ENCODE measurements around the gene DPM3.

The DPM3 gene

GRCh38 chr1:155175281-155175926 is 35.1 kb upstream of the DPM3 start:
- H3K4me3 ChIP-seq (ENCODE audit: low read depth, low read length): peak overlapping the region; percentile 96
- in situ Hi-C loops (cut with HindIII; ENCODE audit: low sequenced_read_pairs): no loop called here

GRCh38 chr1:155174324-155175280 is 34.3 kb upstream of the DPM3 start:
- in situ Hi-C loops (cut with HindIII; ENCODE audit: low sequenced_read_pairs): no loop called here
- DNase-seq (ENCODE audit: low read depth): no peak

More at GRCh38 chr1:155175281-155175926, 35.1 kb upstream of the DPM3 start:
- no peak for TF ChIP-seq CTCF (IDR thresholded peaks at IDR 0.05; ENCODE audit: low read depth, low read length, missing control alignments)
- DNase-seq (ENCODE audit: low read depth): no peak

GRCh38 chr1:155173478-155174323 is 33.4 kb upstream of the DPM3 start, which contains the start of gene TRIM46:
Gene TRIM46, plus strand, starts transcription at chr1:155173849. Its CDS starts 118 bp downstream, at chr1:155173967.
- H3K4me3 ChIP-seq (ENCODE audit: low read depth, low read length): peak within 1 kb of the TSS; percentile 96
- no peak for TF ChIP-seq CTCF (IDR thresholded peaks at IDR 0.05; ENCODE audit: low read depth, low read length, missing control alignments)
- no peak for DNase-seq (ENCODE audit: low read depth)
- in situ Hi-C loops (cut with HindIII; ENCODE audit: low sequenced_read_pairs): no loop called here

More at GRCh38 chr1:155174324-155175280, 34.3 kb upstream of the DPM3 start:
- no peak for TF ChIP-seq CTCF (IDR thresholded peaks at IDR 0.05; ENCODE audit: low read depth, low read length, missing control alignments)
- H3K4me3 ChIP-seq (ENCODE audit: low read depth, low read length): peak overlapping the region; percentile 96

GRCh38 chr1:155172732-155173477 is 32.6 kb upstream of the DPM3 start, which contains the start of gene KRTCAP2:
Gene KRTCAP2, minus strand, starts transcription at chr1:155173304. Its CDS starts 80 bp downstream, at chr1:155173224.
- peak; percentile 93 for TF ChIP-seq CTCF (IDR thresholded peaks at IDR 0.05; ENCODE audit: low read depth, low read length, missing control alignments)
- DNase-seq (ENCODE audit: low read depth): peak; percentile 91
- in situ Hi-C loops (cut with HindIII; ENCODE audit: low sequenced_read_pairs): no loop called here
- H3K4me3 ChIP-seq (ENCODE audit: low read depth, low read length): peak within 1 kb of the TSS; percentile 96

- in situ Hi-C loops (cut with HindIII; ENCODE audit: low sequenced_read_pairs): no loop called here
- DNase-seq (ENCODE audit: low read depth): no peak
- TF ChIP-seq CTCF (IDR thresholded peaks at IDR 0.05; ENCODE audit: low read depth, low read length, missing control alignments): no peak
- peak overlapping the region; percentile 96 for H3K4me3 ChIP-seq (ENCODE audit: low read depth, low read length)
Observed at GRCh38 chr1:155171836-155172731, 31.8 kb upstream of the DPM3 start.

Measured in astrocyte of the cerebellum (primary cell).